ENCODE data around the gene ROBO1.
A peak's percentile ranks its signal among the peaks of the same experiment; 100 is the strongest.

The ROBO1 gene

DNA sequence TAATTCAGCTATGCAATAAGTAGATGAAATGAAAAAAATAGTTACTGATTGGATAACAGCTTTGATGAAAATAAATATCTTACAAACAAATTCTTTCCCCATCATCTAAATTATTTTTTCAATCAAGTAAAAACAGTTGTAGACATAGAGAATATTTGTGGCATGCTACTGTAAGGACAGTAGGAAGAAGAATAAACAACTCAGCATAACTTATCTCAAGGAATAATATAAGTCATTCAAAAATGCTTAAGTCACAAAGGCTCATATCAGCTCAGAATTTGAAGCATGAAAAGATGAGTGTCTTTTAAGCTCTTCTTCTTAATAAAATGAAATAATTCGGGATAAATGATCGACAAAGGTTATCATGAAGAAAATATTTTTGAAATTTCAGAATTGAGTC lies 1029.0 kb downstream of the ROBO1 start:
- in situ Hi-C loops (cut with HindIII; ENCODE audit: low sequenced_read_pairs), result no loop called here
- TF ChIP-seq, protein P1, sequence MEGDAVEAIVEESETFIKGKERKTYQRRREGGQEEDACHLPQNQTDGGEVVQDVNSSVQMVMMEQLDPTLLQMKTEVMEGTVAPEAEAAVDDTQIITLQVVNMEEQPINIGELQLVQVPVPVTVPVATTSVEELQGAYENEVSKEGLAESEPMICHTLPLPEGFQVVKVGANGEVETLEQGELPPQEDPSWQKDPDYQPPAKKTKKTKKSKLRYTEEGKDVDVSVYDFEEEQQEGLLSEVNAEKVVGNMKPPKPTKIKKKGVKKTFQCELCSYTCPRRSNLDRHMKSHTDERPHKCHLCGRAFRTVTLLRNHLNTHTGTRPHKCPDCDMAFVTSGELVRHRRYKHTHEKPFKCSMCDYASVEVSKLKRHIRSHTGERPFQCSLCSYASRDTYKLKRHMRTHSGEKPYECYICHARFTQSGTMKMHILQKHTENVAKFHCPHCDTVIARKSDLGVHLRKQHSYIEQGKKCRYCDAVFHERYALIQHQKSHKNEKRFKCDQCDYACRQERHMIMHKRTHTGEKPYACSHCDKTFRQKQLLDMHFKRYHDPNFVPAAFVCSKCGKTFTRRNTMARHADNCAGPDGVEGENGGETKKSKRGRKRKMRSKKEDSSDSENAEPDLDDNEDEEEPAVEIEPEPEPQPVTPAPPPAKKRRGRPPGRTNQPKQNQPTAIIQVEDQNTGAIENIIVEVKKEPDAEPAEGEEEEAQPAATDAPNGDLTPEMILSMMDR (IDR thresholded peaks at IDR 0.05; ENCODE audit: low read depth, low read length, missing control alignments), result no peak
- DNase-seq (ENCODE audit: low read depth), result no peak
- H3K4me3 ChIP-seq (ENCODE audit: low read depth, low read length), result no peak overlapping the region

DNA sequence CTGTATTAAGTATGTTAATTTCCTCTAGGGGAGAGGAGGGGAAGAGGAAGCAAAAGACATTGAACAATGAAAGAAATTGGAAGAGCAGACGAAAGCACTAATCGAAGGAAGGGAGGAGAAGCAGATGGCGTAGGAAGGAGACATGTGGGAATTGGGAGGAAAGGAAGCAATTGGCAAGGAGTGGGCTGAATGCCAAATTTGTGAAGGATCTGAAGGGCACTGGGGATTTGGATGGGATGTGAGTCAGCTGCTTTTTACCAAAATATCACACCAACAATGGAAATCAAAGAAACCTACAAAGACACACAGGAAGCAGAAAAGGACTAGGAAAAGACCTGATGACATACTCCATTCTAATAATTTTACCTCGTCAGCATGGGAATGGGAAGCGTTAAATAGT lies 1029.8 kb downstream of the ROBO1 start:
- DNase-seq (ENCODE audit: low read depth), result no peak
- in situ Hi-C loops (cut with HindIII; ENCODE audit: low sequenced_read_pairs), result no loop called here
- TF ChIP-seq, protein P1 (IDR thresholded peaks at IDR 0.05; ENCODE audit: low read depth, low read length, missing control alignments), result no peak

DNA sequence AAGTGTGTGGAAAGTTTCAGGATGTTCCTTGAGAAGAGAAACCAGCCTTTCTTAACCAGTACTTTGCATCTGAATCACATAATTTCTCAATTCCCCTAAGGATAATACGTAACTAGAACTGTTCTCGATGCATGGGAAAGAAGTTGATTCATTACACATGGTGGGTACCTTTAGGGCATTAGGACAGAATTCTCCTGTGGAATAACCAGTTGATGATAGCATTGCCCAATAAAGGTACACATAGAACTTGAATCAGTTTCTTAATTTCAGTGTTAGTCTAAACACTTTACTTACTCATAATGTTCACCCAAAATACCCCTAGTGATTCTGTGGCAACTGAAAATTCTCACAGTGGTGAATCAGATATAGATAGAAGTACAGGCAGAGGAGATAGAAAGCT lies 1030.9 kb downstream of the ROBO1 start:
- TF ChIP-seq, protein P1 (IDR thresholded peaks at IDR 0.05; ENCODE audit: low read depth, low read length, missing control alignments), result no peak
- DNase-seq (ENCODE audit: low read depth), result no peak
- no peak overlapping the region for H3K4me3 ChIP-seq (ENCODE audit: low read depth, low read length)
- in situ Hi-C loops (cut with HindIII; ENCODE audit: low sequenced_read_pairs), result no loop called here

More for the DNA sequence above, 1029.8 kb downstream of the ROBO1 start:
- H3K4me3 ChIP-seq (ENCODE audit: low read depth, low read length), result no peak overlapping the region

DNA sequence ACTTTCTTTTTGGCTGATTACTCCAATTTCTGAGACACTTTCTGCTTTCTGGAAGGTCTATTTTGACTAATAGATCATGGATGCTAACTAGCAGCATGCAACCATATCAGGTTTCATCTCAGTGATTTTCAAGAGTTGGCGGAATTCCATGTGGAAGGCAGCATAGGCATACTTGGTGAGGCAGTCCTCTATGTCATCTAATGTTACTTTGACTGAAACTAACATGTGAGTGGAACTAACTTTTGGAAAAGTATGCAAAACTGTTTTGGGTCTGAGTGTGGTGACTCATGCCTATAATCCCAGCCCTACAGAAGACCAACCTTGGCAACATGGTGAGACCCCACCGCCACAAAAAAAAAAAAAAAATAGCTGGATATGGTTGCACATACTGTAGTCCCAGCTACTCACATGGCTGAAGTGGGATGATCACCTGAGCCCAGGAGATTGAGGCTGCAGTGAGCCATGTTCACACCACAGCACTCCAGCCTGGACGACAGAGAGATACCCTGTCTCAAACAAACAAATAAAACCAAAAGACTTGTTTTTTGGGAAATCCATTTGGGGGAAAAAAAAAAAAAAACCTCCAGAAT lies 1033.7 kb downstream of the ROBO1 start:
- in situ Hi-C loops (cut with HindIII; ENCODE audit: low sequenced_read_pairs), result no loop called here
- TF ChIP-seq, protein P1 (IDR thresholded peaks at IDR 0.05; ENCODE audit: low read depth, low read length, missing control alignments), result no peak
- DNase-seq (ENCODE audit: low read depth), result peak; percentile 72
- H3K4me3 ChIP-seq (ENCODE audit: low read depth, low read length), result no peak overlapping the region

DNA sequence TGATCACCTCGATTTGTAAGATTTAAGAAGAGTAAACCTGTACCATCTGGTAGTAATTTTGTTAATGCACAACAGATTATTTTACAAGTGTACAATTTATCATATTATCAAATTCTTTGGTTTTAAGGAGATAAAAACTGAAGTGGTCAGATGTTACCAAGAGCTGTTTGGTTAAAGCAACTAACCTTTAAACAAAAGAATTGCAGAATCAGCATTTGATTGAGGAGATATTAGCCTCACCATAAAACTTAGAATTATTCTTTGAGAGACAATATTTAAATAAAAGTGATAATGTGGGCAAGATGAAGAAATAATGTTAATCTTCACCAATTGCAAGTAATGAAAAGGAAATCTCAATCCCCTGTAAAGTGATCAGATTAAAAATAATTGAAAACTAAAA lies 1034.9 kb downstream of the ROBO1 start:
- H3K4me3 ChIP-seq (ENCODE audit: low read depth, low read length), result no peak overlapping the region
- in situ Hi-C loops (cut with HindIII; ENCODE audit: low sequenced_read_pairs), result no loop called here

DNA sequence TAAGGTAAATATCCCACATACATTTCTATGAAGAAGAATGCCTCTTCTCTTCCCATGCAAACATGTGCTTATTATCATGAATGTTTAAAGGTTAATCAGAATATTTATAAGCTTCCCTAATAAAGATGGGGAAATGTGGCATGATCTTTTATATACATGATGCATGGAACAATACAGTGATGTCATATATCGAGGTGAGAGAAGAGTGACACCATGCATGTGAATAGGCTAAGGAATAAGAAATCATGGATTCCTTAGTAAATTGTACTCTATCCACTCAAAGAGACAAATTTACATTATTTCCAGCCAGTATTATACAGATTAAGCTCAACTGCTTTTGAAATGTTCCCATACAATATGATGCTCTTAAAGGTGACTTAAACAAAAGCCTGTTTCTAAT lies 1035.3 kb downstream of the ROBO1 start:
- DNase-seq (ENCODE audit: low read depth), result no peak
- no peak overlapping the region for H3K4me3 ChIP-seq (ENCODE audit: low read depth, low read length)
- in situ Hi-C loops (cut with HindIII; ENCODE audit: low sequenced_read_pairs), result no loop called here
- TF ChIP-seq, protein P1 (IDR thresholded peaks at IDR 0.05; ENCODE audit: low read depth, low read length, missing control alignments), result no peak

More for the DNA sequence above, 1034.9 kb downstream of the ROBO1 start:
- TF ChIP-seq, protein P1 (IDR thresholded peaks at IDR 0.05; ENCODE audit: low read depth, low read length, missing control alignments), result no peak
- DNase-seq (ENCODE audit: low read depth), result no peak
